Neural cell (in vitro differentiated cells): ENCODE measurements around the gene IKZF2.

Experiments
- CTCF ChIP-seq: fragments of 450-650 bp; IDR thresholded peaks from 2 replicates; pipeline ENCODE4 v1.5.1; 2014; ENCODE audit warnings: antibody characterized with exemption, mild to moderate bottlenecking, moderate library complexity; ENCODE audit not compliant: poor library complexity, severe bottlenecking
- EZH2 ChIP-seq: fragments of 200-600, 300-800 bp; shearing (Covaris generic), sonication (generic); IDR thresholded peaks from 2 replicates; pipeline ENCODE4 v1.6.1; 2014; ENCODE audit warnings: antibody characterized with exemption, low read length, borderline replicate concordance, mild to moderate bottlenecking; ENCODE audit not compliant: insufficient read depth, poor library complexity, severe bottlenecking

GRCh38 chr2:212975333-212975732, 176.1 kb downstream of the IKZF2 start:
- TF ChIP-seq CTCF = no peak
- no peak for TF ChIP-seq EZH2
